SK-N-SH treated with all-trans-retinoic acid at 6 μM for 48 hours (cell line): ENCODE measurements around the gene ARID5B.

ENCODE experiments used
- ARNTL ChIP-seq: fragments of 450-650 bp; formaldehyde crosslinking; IDR thresholded peaks from 2 replicates; pipeline ENCODE4 v1.5.0; 2020; ENCODE audit warnings: low read depth, mild to moderate bottlenecking, moderate library complexity, borderline replicate concordance
- BACH2 ChIP-seq: fragments of 250-450 bp; sonication (Bioruptor Pico); IDR thresholded peaks from 2 replicates; pipeline ENCODE4 v1.9.0; 2021; ENCODE audit warnings: mild to moderate bottlenecking, borderline replicate concordance
- RARB ChIP-seq: fragments of 250-450 bp; sonication (Bioruptor Pico); IDR thresholded peaks from 2 replicates; pipeline ENCODE4 v1.8.0; 2021; ENCODE audit warnings: mild to moderate bottlenecking, moderate library complexity
- TCF4 ChIP-seq: fragments of 250-450 bp; sonication (Bioruptor Pico); IDR thresholded peaks from 2 replicates; pipeline ENCODE4 v1.8.0; 2021; ENCODE audit warnings: mild to moderate bottlenecking, moderate library complexity, borderline replicate concordance
- ZC3H10 ChIP-seq: fragments of 250-450 bp; sonication (Bioruptor Pico); IDR thresholded peaks from 2 replicates; pipeline ENCODE4 v1.5.1; 2021; ENCODE audit warnings: mild to moderate bottlenecking, moderate library complexity
- ZFP3 ChIP-seq: fragments of 250-450 bp; sonication (Bioruptor Pico); IDR thresholded peaks from 2 replicates; pipeline ENCODE4 v1.5.0; 2020; ENCODE audit warnings: mild to moderate bottlenecking, moderate library complexity
- ZFP30 ChIP-seq: fragments of 450-650 bp; formaldehyde crosslinking; IDR thresholded peaks from 2 replicates; pipeline ENCODE4 v1.5.0; 2022; ENCODE audit warnings: mild to moderate bottlenecking, moderate library complexity
- ZNF70 ChIP-seq: fragments of 450-650 bp; formaldehyde crosslinking; IDR thresholded peaks from 2 replicates; pipeline ENCODE4 v1.5.0; 2020; ENCODE audit warnings: mild to moderate bottlenecking, moderate library complexity
- ZNF8 ChIP-seq: fragments of 450-650 bp; formaldehyde crosslinking; IDR thresholded peaks from 2 replicates; pipeline ENCODE4 v1.5.0; 2020; ENCODE audit warnings: mild to moderate bottlenecking, moderate library complexity
- TF ChIP-seq, protein P1 (sequence below): fragments of 250-450 bp; sonication (Bioruptor Pico); IDR thresholded peaks from 2 replicates; pipeline ENCODE4 v1.5.1; 2020; ENCODE audit warnings: low read depth, mild to moderate bottlenecking, moderate library complexity
- TF ChIP-seq, protein P2 (sequence below): fragments of 250-450 bp; sonication (Bioruptor Pico); IDR thresholded peaks from 2 replicates; pipeline ENCODE4 v1.5.0; 2020; ENCODE audit warnings: mild to moderate bottlenecking, moderate library complexity
- TF ChIP-seq, protein P3 (sequence below): fragments of 250-450 bp; sonication (Bioruptor Pico); IDR thresholded peaks from 2 replicates; pipeline ENCODE4 v1.8.0; 2020; ENCODE audit warnings: mild to moderate bottlenecking, moderate library complexity, borderline replicate concordance
- TF ChIP-seq, protein P4 (sequence below): fragments of 250-450 bp; sonication (Bioruptor Pico); IDR thresholded peaks from 2 replicates; pipeline ENCODE4 v1.8.0; 2021; ENCODE audit warnings: low read depth, mild to moderate bottlenecking, moderate library complexity, borderline replicate concordance

DNA sequence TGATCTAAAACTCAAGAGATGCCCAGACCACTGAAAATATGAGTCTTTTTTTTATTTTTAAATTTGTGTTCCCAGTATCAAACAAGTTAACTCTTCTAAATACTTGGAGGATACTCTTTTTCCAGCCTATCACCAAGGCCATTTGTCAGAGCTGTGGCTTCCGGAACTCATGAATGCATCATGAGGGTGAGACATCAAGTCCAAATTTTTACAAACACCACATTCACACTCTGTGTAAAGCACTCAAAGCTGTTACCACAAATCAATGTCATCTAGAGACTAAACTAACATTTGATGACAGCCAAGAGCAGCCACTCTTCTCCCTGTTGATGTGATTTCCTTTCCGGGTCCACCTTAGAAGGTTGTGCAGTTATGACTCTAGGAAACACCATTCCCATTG is 43.8 kb upstream of the ARID5B start:
- TF ChIP-seq ZFP3 (CRISPR knock-in tag) (no peak), ZC3H10 (CRISPR knock-in tag) (no peak), ARNTL (CRISPR knock-in tag) (no peak), ZNF8 (CRISPR knock-in tag) (no peak), RARB (CRISPR knock-in tag) (no peak), ZNF70 (CRISPR knock-in tag) (no peak), ZFP30 (CRISPR knock-in tag) (no peak), BACH2 (no peak), TCF4 (no peak)
- TF ChIP-seq, protein P1, sequence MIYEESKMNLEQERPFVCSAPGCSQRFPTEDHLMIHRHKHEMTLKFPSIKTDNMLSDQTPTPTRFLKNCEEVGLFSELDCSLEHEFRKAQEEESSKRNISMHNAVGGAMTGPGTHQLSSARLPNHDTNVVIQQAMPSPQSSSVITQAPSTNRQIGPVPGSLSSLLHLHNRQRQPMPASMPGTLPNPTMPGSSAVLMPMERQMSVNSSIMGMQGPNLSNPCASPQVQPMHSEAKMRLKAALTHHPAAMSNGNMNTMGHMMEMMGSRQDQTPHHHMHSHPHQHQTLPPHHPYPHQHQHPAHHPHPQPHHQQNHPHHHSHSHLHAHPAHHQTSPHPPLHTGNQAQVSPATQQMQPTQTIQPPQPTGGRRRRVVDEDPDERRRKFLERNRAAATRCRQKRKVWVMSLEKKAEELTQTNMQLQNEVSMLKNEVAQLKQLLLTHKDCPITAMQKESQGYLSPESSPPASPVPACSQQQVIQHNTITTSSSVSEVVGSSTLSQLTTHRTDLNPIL (CRISPR knock-in tag): no peak
- TF ChIP-seq, protein P2, sequence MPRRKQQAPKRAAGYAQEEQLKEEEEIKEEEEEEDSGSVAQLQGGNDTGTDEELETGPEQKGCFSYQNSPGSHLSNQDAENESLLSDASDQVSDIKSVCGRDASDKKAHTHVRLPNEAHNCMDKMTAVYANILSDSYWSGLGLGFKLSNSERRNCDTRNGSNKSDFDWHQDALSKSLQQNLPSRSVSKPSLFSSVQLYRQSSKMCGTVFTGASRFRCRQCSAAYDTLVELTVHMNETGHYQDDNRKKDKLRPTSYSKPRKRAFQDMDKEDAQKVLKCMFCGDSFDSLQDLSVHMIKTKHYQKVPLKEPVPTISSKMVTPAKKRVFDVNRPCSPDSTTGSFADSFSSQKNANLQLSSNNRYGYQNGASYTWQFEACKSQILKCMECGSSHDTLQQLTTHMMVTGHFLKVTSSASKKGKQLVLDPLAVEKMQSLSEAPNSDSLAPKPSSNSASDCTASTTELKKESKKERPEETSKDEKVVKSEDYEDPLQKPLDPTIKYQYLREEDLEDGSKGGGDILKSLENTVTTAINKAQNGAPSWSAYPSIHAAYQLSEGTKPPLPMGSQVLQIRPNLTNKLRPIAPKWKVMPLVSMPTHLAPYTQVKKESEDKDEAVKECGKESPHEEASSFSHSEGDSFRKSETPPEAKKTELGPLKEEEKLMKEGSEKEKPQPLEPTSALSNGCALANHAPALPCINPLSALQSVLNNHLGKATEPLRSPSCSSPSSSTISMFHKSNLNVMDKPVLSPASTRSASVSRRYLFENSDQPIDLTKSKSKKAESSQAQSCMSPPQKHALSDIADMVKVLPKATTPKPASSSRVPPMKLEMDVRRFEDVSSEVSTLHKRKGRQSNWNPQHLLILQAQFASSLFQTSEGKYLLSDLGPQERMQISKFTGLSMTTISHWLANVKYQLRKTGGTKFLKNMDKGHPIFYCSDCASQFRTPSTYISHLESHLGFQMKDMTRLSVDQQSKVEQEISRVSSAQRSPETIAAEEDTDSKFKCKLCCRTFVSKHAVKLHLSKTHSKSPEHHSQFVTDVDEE (CRISPR knock-in tag): no peak
- TF ChIP-seq, protein P3, sequence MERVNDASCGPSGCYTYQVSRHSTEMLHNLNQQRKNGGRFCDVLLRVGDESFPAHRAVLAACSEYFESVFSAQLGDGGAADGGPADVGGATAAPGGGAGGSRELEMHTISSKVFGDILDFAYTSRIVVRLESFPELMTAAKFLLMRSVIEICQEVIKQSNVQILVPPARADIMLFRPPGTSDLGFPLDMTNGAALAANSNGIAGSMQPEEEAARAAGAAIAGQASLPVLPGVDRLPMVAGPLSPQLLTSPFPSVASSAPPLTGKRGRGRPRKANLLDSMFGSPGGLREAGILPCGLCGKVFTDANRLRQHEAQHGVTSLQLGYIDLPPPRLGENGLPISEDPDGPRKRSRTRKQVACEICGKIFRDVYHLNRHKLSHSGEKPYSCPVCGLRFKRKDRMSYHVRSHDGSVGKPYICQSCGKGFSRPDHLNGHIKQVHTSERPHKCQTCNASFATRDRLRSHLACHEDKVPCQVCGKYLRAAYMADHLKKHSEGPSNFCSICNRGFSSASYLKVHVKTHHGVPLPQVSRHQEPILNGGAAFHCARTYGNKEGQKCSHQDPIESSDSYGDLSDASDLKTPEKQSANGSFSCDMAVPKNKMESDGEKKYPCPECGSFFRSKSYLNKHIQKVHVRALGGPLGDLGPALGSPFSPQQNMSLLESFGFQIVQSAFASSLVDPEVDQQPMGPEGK: no peak
- TF ChIP-seq, protein P4, sequence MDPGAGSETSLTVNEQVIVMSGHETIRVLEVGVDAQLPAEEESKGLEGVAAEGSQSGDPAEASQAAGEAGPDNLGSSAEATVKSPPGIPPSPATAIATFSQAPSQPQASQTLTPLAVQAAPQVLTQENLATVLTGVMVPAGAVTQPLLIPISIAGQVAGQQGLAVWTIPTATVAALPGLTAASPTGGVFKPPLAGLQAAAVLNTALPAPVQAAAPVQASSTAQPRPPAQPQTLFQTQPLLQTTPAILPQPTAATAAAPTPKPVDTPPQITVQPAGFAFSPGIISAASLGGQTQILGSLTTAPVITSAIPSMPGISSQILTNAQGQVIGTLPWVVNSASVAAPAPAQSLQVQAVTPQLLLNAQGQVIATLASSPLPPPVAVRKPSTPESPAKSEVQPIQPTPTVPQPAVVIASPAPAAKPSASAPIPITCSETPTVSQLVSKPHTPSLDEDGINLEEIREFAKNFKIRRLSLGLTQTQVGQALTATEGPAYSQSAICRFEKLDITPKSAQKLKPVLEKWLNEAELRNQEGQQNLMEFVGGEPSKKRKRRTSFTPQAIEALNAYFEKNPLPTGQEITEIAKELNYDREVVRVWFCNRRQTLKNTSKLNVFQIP (CRISPR knock-in tag): no peak
